ENCODE data around the gene FBF1. TPM values are rescaled to one million over a fixed set of nuclear protein-coding genes. Genes with fewer than 3 reads are reported as not detected.
A peak's percentile ranks its signal among the peaks of the same experiment; 100 is the strongest.

FBF1 gene
- total and polyA plus RNA-seq, 9 of the 15 experiments (the other 6 are each of a cell fraction or from before 2014, with no cell fraction given), result 0.46 to 14.9 (median 7.5) TPM

DNA sequence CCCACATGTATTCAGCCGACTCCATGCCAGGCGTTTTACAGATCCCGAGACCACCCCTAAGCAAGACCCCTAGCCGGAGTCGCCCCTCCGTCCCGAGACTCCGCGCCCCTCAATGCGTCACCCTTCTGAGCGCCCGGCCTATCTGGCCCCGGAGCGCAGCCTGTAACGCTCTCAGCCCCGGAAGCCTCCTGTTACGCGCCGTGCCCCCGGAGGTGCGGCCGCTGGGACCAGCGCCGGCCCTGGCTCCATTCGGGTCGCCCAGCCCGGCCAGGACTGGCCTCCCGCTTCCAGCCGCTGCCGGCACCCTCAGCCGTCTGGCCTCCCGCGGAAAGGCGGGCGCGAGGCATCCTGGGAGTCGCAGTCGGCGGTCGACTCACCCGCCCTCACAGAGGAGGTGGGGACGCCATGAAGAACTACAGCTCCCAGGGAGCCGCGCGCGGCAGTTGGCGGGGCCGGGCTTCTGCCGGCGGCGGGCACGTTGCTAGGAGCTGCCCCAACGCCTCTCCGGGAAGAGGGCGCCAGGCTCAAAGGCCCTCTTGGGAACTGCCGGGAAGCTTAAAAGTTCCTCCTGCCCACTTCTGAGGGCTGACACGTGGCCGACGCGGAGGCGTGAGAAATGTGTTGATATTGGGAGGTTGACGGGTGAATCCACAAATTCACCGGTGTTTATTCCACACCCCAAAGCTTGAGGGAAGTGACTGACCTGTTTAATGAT is at the start of gene FBF1 (continued):
- peak; percentile 87 for TF ChIP-seq FUS (optimal IDR thresholded peaks at IDR 0.05; ENCODE audit: low read depth, low read length)
- peak; percentile 99 for TF ChIP-seq ZFX (CRISPR knock-in tag; IDR thresholded peaks at IDR 0.05)
- TF ChIP-seq NCOA4 (IDR thresholded peaks at IDR 0.05; ENCODE audit: partially characterized antibody), result no peak
- peak; percentile 72 for TF ChIP-seq E2F8 (IDR thresholded peaks at IDR 0.05; ENCODE audit: low read depth, partially characterized antibody)
- no peak for TF ChIP-seq ZEB2 (IDR thresholded peaks at IDR 0.05)
- TF ChIP-seq ZNF12 (CRISPR knock-in tag; IDR thresholded peaks at IDR 0.05), result peak; percentile 84; the same call in 1 of the 2 replicates
- peak; percentile 68 for TF ChIP-seq SAP30 (IDR thresholded peaks at IDR 0.05; ENCODE audit: borderline replicate concordance, insufficient read depth, low read depth, low read length, poor library complexity, severe bottlenecking)
- TF ChIP-seq ZFPM2 (CRISPR knock-in tag; IDR thresholded peaks at IDR 0.05), result no peak
- TF ChIP-seq CREB3L1 (IDR thresholded peaks at IDR 0.05; ENCODE audit: borderline replicate concordance, low read depth), result peak; percentile 84
- no peak for TF ChIP-seq GATA2 (CRISPR knock-in tag; IDR thresholded peaks at IDR 0.05)
- TF ChIP-seq JUNB (CRISPR knock-in tag; conservative IDR thresholded peaks at IDR 0.05), result 0 out of 2 replicates have a peak, but pooled peaks have one; percentile 26
- TF ChIP-seq ZNF280B (CRISPR knock-in tag; IDR thresholded peaks at IDR 0.05), result no peak
- no peak for TF ChIP-seq THRA (IDR thresholded peaks at IDR 0.05)
